MCF 10A (cell line): ENCODE measurements around the gene RTP3. TPM values are rescaled to one million over a fixed set of nuclear protein-coding genes. Genes with fewer than 3 reads are reported as not detected.

ENCODE experiments used
- BruUV-seq: library from RNA; stranded (reverse); fragments of 400-500 nt; replicated peaks from 2 replicates; lab custom pipeline; 2021; lab: Mats Ljungman, UMichigan
- CTCF ChIA-PET: fragments of 300-600 bp; sonication (Branson Sonifier 250); formaldehyde crosslinking; extraction: SDS; loops from one replicate; lab custom pipeline; 2021; ENCODE audit warnings: antibody characterized with exemption, inconsistent platforms; lab: Yijun Ruan, JAX
- POLR2A ChIA-PET: fragments of 300-600, 350-650 bp; sonication (Branson Sonifier 250); formaldehyde crosslinking; extraction: SDS; loops from one replicate; lab custom pipeline; 2020; ENCODE audit warnings: antibody characterized with exemption, inconsistent platforms; lab: Yijun Ruan, JAX
- DNase-seq: peaks from one replicate; pipeline ENCODE4 v3.0.0-alpha.2; 2018; ENCODE audit not compliant: unreplicated experiment
- H3K27ac Mint-ChIP-seq: one replicate; pipeline ENCODE4 v1.8.0; 2022; ENCODE audit warnings: mild to moderate bottlenecking, low read depth, mixed read lengths; ENCODE audit not compliant: unreplicated experiment
- H3K27me3 Mint-ChIP-seq: one replicate; pipeline ENCODE4 v1.8.0; 2022; ENCODE audit warnings: mixed read lengths; ENCODE audit not compliant: insufficient read depth, unreplicated experiment
- H3K36me3 Mint-ChIP-seq: one replicate; pipeline ENCODE4 v1.8.0; 2022; ENCODE audit warnings: mild to moderate bottlenecking, moderate library complexity, mixed read lengths; ENCODE audit not compliant: insufficient read depth, unreplicated experiment
- H3K4me1 Mint-ChIP-seq: one replicate; pipeline ENCODE4 v1.8.0; 2022; ENCODE audit warnings: mixed read lengths; ENCODE audit not compliant: insufficient read depth, unreplicated experiment
- H3K4me3 Mint-ChIP-seq: one replicate; pipeline ENCODE4 v1.8.0; 2022; ENCODE audit warnings: mild to moderate bottlenecking, moderate library complexity, mixed read lengths; ENCODE audit not compliant: unreplicated experiment
- H3K9me3 Mint-ChIP-seq: one replicate; pipeline ENCODE4 v1.8.0; 2022; ENCODE audit warnings: mixed read lengths; ENCODE audit not compliant: unreplicated experiment
- intact Hi-C: fragments of 100-400 bp; cut with micrococcal nuclease; formaldehyde crosslinking; loops from 2 replicates; pipeline ENCODE4 v1.14.1; 2022
- total RNA-seq: library from RNA; stranded (reverse); gene quantifications from 2 replicates; pipeline ENCODE4 v1.2.3, GENCODE V29; 2022
- TF ChIP-seq, protein P1 (sequence below): fragments of 200-600 bp; IDR thresholded peaks from one replicate; pipeline ENCODE4 v1.8.0; 2022; ENCODE audit warnings: antibody characterized with exemption, mild to moderate bottlenecking; ENCODE audit not compliant: unreplicated experiment

RTP3 gene
- total RNA-seq, 1 experiment from 2014 or later = not detected

DNA sequence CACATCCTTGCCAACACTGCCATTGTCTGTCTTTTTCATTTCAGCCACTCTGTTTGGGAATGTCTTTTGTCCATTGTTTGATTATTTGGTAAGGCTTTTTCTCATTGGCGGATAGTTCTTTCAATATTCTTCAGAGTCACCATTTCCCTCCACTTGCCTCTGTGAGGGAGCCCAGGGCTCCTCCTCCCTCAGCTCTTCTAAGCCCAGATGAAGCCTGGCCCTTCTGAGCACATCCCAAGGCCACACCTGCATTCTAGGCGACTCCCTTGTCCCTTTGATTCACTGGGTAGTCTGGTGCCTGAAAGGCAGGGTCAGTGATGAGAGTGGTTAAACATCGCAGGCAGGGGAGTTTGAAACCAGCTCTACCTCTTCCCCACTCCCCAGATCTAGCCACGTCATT, 20.6 kb upstream of the RTP3 start:
- no peak for DNase-seq
- ChIA-PET POLR2A (no interaction called here), CTCF (interaction anchor here (1.9 kb wide), 1 partner anchor 12 kb away, joined by 11 read pairs; no protein-coding TSS in a partner anchor)
- TF ChIP-seq, protein P1, sequence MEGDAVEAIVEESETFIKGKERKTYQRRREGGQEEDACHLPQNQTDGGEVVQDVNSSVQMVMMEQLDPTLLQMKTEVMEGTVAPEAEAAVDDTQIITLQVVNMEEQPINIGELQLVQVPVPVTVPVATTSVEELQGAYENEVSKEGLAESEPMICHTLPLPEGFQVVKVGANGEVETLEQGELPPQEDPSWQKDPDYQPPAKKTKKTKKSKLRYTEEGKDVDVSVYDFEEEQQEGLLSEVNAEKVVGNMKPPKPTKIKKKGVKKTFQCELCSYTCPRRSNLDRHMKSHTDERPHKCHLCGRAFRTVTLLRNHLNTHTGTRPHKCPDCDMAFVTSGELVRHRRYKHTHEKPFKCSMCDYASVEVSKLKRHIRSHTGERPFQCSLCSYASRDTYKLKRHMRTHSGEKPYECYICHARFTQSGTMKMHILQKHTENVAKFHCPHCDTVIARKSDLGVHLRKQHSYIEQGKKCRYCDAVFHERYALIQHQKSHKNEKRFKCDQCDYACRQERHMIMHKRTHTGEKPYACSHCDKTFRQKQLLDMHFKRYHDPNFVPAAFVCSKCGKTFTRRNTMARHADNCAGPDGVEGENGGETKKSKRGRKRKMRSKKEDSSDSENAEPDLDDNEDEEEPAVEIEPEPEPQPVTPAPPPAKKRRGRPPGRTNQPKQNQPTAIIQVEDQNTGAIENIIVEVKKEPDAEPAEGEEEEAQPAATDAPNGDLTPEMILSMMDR = no peak
- BruUV-seq = no TSS peak
- Mint-ChIP-seq H3K9me3 (peaks cover 18% of the 10 kb centered on the region), H3K27ac (no peak overlapping the region), H3K36me3 (no peaks in the 10 kb centered on the region), H3K27me3 (peaks cover 68% of the 10 kb centered on the region), H3K4me1 (peaks cover 5% of the 10 kb centered on the region), H3K4me3 (no peak overlapping the region)
- intact Hi-C loops = no loop called here

DNA sequence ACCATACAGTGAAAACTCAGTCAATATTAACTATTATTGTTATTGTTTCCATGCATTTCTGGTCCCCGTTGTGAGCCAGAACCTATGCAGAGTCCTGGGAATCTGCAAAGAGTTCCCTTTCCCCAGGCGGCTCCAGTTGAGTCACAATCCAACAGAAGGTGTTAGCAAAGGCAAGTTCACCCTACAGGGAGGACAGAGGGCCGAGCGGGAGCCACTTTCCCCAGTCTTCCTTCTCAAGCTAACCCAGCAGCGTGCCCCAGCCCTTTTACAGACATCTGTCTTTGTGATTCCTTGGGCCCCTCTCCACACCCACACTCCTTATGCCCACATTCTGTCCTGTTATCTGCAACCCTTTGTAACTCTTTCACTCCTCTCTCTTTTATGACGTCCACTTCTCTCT, 20.0 kb upstream of the RTP3 start:
- intact Hi-C loops = no loop called here
- CTCF ChIA-PET = interaction anchor here (1.9 kb wide), 1 partner anchor 11 kb away, joined by 11 read pairs; no protein-coding TSS in a partner anchor
- Mint-ChIP-seq H3K4me3 (no peak overlapping the region), H3K27ac (no peak overlapping the region), H3K9me3 (peaks cover 18% of the 10 kb centered on the region), H3K36me3 (no peaks in the 10 kb centered on the region), H3K4me1 (peaks cover 7% of the 10 kb centered on the region), H3K27me3 (peaks cover 62% of the 10 kb centered on the region)
- TF ChIP-seq, protein P1 = no peak
- POLR2A ChIA-PET = no interaction called here
- no TSS peak for BruUV-seq
- DNase-seq = no peak

DNA sequence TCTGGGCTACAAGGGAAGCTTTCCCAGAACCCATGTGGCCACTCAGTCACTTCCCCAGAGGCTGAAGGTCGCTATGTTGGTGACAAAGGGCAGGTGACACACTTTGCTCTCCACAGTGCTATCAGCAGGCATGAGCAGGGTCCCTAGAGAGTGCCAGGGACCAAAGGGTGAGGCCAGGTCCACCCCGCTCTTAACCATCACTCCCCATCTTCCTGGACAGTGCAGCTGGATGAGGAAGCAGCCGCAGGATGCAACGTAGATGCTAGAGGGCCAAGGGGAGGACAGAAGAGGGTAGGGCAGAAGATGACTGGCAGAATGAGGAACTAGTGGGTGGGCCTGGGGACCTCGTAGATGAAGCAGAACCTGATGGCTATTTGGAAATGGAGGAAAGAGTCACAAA, 19.4 kb upstream of the RTP3 start:
- TF ChIP-seq, protein P1 = no peak
- no peak for DNase-seq
- Mint-ChIP-seq H3K27ac (no peak overlapping the region), H3K4me3 (no peak overlapping the region), H3K27me3 (peaks cover 56% of the 10 kb centered on the region), H3K36me3 (no peaks in the 10 kb centered on the region), H3K4me1 (peaks cover 13% of the 10 kb centered on the region), H3K9me3 (peaks cover 18% of the 10 kb centered on the region)
- no TSS peak for BruUV-seq
- ChIA-PET CTCF (interaction anchor here (1.9 kb wide), 1 partner anchor 11 kb away, joined by 11 read pairs; no protein-coding TSS in a partner anchor), POLR2A (no interaction called here)
- intact Hi-C loops = no loop called here

DNA sequence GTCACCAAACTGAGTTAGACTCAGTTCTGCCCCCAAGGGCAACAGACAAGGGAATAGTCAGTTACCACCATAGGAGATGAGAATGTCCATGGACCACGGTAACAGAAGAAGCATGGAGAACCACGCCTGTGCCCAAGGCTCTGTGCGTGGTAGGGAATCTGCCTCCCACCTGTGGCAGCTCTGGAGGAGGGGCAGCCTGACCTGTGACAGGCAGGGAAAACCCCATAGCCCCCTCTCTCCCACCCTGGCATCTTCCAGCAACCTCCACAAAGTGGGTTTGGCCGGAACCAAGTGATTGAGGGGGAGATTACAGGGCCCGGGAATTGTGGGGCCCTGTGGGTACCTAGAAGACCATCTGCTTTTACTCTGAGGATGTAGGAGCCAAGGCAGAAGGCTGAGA, 18.8 kb upstream of the RTP3 start:
- peaks cover 15% of the 10 kb centered on the region for H3K4me1 Mint-ChIP-seq
- no peaks in the 10 kb centered on the region for H3K36me3 Mint-ChIP-seq
- ChIA-PET POLR2A (no interaction called here), CTCF (no interaction called here)
- H3K4me3 Mint-ChIP-seq = no peak overlapping the region
- DNase-seq = no peak
- intact Hi-C loops = no loop called here
- no peak overlapping the region for H3K27ac Mint-ChIP-seq
- TF ChIP-seq, protein P1 = no peak
- peaks cover 49% of the 10 kb centered on the region for H3K27me3 Mint-ChIP-seq
- peaks cover 17% of the 10 kb centered on the region for H3K9me3 Mint-ChIP-seq
- no TSS peak for BruUV-seq
